Measurements from ENCODE around the gene LRRC7. TPM values are rescaled to one million over a fixed set of nuclear protein-coding genes. Genes with fewer than 3 reads are reported as not detected.

Gene LRRC7
- total and polyA plus RNA-seq, 12 donors = under 0.01 to 3.4 (median 0.32) TPM; not detected in 3

DNA sequence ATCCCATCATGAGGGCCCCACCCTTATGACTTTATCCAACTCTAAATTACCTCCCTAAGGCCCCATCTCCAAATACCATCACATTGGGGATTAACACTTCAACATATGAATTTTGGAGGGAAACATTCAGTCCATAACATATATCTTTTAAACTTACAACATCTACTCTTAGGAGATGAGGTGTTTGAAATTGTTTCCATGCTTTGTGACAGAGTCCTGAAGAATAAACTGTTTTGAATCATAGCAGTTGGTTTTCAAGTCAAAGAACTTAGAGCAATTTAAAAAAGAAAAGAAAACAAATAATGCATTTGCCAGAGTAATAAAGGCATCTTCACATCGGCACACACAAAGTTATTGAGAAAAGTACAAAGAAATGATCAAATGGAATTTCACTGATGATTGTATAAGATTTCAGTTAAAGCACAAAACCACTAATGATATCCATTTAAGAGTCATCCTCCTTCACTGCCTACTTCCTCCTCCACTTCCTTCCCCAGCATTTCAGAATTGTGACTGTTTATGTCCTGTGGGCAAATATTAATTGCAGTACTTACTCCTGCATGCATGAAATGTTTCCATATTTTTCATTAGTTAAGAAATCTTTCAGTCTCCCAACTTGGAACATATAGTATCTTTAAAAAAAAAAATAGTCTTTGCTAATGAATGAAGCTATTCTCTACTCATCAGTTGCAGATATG, 435.6 kb downstream of the LRRC7 start:
- intact Hi-C loops (cut with DNase I) = no loop called here
- H3K9me3 ChIP-seq (replicated peaks in 1 of 3) = no peaks in the 10 kb centered on the region
- no peak overlapping the region for H3K4me3 ChIP-seq
- 72 to 90% (median 82%) methylated on average over 1 of the region's 1 CpG for WGBS, 4 donors
- TF ChIP-seq, protein P1, sequence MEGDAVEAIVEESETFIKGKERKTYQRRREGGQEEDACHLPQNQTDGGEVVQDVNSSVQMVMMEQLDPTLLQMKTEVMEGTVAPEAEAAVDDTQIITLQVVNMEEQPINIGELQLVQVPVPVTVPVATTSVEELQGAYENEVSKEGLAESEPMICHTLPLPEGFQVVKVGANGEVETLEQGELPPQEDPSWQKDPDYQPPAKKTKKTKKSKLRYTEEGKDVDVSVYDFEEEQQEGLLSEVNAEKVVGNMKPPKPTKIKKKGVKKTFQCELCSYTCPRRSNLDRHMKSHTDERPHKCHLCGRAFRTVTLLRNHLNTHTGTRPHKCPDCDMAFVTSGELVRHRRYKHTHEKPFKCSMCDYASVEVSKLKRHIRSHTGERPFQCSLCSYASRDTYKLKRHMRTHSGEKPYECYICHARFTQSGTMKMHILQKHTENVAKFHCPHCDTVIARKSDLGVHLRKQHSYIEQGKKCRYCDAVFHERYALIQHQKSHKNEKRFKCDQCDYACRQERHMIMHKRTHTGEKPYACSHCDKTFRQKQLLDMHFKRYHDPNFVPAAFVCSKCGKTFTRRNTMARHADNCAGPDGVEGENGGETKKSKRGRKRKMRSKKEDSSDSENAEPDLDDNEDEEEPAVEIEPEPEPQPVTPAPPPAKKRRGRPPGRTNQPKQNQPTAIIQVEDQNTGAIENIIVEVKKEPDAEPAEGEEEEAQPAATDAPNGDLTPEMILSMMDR (IDR thresholded peaks at IDR 0.05) = no peak
- H3K27me3 ChIP-seq = no peaks in the 10 kb centered on the region
- no peaks in the 10 kb centered on the region for H3K36me3 ChIP-seq (replicated peaks in 1 of 2)
- DNase-seq = no peak
- no peaks in the 10 kb centered on the region for H3K4me1 ChIP-seq (replicated peaks in 1 of 2)
- H3K27ac ChIP-seq = no peak overlapping the region

DNA sequence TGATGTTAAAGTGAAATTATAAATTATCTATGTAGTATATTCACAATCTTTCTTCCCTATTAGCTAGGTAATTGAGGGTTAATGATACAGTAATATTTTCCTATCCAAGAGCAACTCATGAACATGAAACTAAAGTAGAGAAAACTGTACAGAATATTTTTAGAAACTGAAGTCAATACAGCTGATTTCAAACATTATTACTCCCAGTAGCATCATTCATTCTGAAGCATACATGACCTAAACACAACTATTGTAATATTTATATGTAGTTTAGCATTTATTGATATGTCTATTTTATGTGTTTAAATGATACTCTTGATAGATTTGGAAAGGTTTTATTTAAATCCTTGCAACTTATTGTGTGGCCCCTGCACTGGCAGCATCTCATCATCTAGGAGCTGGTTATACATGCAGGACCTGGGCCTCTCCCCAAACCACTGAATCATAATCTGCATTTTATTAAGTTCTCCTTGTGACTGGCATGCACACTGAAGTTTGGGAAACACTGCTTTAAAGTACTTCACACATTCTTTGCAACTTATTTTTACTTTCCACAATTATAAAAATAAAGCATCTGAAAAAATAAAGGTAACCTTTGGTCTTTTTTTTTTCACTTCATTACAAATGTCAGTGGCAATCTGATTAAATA, 437.8 kb downstream of the LRRC7 start:
- H3K4me3 ChIP-seq = no peak overlapping the region
- H3K36me3 ChIP-seq (replicated peaks in 1 of 2) = no peaks in the 10 kb centered on the region
- no peak overlapping the region for H3K27ac ChIP-seq
- TF ChIP-seq POLR2A (IDR thresholded peaks at IDR 0.05) = no peak
- TF ChIP-seq, protein P1 (IDR thresholded peaks at IDR 0.05) = no peak
- no peak for DNase-seq
- intact Hi-C loops (cut with DNase I) = no loop called here
- H3K4me1 ChIP-seq (replicated peaks in 1 of 2) = no peaks in the 10 kb centered on the region
- no peaks in the 10 kb centered on the region for H3K27me3 ChIP-seq
- no peaks in the 10 kb centered on the region for H3K9me3 ChIP-seq (replicated peaks in 1 of 3)

DNA sequence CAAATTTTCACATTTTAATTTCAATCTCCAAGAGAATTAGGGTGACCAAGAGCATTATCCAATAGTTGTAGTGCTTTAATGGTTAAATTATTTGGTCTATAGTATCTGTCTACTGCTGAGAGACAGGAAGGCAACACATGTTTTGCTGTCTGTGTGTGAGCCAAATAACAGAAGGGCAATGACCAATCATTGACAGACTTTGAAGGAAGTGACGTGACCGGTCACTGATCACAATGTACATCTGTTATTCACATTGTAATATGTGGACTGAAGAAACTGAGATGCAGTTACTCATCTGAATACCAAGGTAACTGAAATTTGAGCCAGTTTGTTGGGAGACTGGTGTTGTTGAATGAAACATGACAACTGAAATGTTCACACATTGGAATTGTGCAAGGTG, 440.9 kb downstream of the LRRC7 start:
- intact Hi-C loops (cut with DNase I) = no loop called here
- DNase-seq = no peak
- Histone ChIP-seq H3K4me3 (no peak overlapping the region), H3K27ac (no peak overlapping the region), H3K4me1 (replicated peaks in 1 of 2) (no peaks in the 10 kb centered on the region), H3K27me3 (no peaks in the 10 kb centered on the region), H3K36me3 (replicated peaks in 1 of 2) (no peaks in the 10 kb centered on the region), H3K9me3 (replicated peaks in 1 of 3) (no peaks in the 10 kb centered on the region)
- WGBS, 4 donors = 81 to 97% (median 84%) methylated on average over 2 of the region's 2 CpGs
- TF ChIP-seq, protein P1 (IDR thresholded peaks at IDR 0.05) = no peak
- TF ChIP-seq POLR2A (IDR thresholded peaks at IDR 0.05) = no peak

DNA sequence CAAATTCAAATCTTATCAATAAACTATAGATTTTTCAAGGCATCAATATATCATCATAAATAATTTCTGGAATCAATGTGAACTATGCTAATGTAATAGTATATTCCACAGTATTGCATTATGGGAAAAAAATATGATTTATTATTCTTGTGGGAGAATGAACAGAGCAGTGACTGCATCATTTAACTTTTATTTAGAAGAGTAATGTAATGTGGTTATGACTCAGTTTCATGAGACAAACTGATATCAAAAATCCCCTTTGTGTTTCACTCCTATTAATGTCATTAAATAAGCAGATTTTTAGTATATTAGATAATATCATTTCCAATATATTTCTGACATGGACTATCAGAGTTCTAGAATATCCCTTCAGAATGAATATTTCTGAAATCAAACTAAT, 450.0 kb downstream of the LRRC7 start:
- TF ChIP-seq, protein P1 (IDR thresholded peaks at IDR 0.05) = no peak
- TF ChIP-seq POLR2A (IDR thresholded peaks at IDR 0.05) = no peak
- H3K4me3 ChIP-seq = no peak overlapping the region
- H3K9me3 ChIP-seq (replicated peaks in 1 of 3) = no peaks in the 10 kb centered on the region
- H3K36me3 ChIP-seq (replicated peaks in 1 of 2) = no peaks in the 10 kb centered on the region
- H3K27me3 ChIP-seq = no peaks in the 10 kb centered on the region
- H3K27ac ChIP-seq = no peak overlapping the region
- DNase-seq = no peak
- intact Hi-C loops (cut with DNase I) = no loop called here
- H3K4me1 ChIP-seq (replicated peaks in 1 of 2) = no peaks in the 10 kb centered on the region
